OCI-LY3 (cell line): ENCODE data around the gene MOGAT3.

Experiments
- CTCF ChIP-seq: fragments of 200-600, 300-600 bp; sonication (generic); IDR thresholded peaks from 2 replicates; pipeline ENCODE4 v1.5.1; 2014; ENCODE audit warnings: antibody characterized with exemption, low read length, low read depth
- EZH2phosphoT487 ChIP-seq: fragments of 200-600 bp; shearing (Covaris generic); IDR thresholded peaks from 2 replicates; pipeline ENCODE4 v1.6.1; 2018; ENCODE audit warnings: antibody characterized with exemption, mixed run types, low read depth

- TF ChIP-seq CTCF: no peak
- no peak for TF ChIP-seq EZH2phosphoT487
Measured at GRCh38 chr7:101217388-101218235, 16.8 kb upstream of the MOGAT3 start, which contains the start of the genes PLOD3 and ZNHIT1.
